ENCODE measurements around the gene RBP7.

DNA sequence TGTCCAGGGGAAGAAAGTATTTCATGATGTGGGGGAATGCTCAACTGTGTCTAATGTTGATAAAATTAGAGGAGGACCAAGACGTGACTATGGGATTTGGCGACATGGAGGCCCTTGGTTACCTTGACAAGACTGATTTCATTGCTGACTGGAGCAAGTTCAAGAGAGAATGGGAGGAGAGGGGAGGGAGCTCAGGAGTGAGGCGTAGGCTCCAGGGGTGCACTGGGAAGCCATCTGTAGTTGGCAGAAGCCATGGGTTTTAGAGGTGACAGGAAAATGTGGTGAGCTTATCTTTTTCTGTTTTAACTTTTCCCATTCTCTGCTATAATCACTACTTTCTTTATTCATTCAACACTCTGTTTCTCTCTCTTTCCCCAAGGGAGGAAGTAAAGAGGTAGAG, 51.6 kb downstream of the RBP7 start:
- TF ChIP-seq, protein P1, sequence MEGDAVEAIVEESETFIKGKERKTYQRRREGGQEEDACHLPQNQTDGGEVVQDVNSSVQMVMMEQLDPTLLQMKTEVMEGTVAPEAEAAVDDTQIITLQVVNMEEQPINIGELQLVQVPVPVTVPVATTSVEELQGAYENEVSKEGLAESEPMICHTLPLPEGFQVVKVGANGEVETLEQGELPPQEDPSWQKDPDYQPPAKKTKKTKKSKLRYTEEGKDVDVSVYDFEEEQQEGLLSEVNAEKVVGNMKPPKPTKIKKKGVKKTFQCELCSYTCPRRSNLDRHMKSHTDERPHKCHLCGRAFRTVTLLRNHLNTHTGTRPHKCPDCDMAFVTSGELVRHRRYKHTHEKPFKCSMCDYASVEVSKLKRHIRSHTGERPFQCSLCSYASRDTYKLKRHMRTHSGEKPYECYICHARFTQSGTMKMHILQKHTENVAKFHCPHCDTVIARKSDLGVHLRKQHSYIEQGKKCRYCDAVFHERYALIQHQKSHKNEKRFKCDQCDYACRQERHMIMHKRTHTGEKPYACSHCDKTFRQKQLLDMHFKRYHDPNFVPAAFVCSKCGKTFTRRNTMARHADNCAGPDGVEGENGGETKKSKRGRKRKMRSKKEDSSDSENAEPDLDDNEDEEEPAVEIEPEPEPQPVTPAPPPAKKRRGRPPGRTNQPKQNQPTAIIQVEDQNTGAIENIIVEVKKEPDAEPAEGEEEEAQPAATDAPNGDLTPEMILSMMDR (conservative IDR thresholded peaks at IDR 0.05; ENCODE audit: low read depth, low read length) = no peak
- TF ChIP-seq EZH2 (IDR thresholded peaks at IDR 0.05; ENCODE audit: low read length, unreplicated experiment) (no peak), EZH2phosphoT487 (IDR thresholded peaks at IDR 0.05; ENCODE audit: borderline replicate concordance, low read length) (no peak)
